Tongue (tissue), 2 donors: ENCODE measurements around the gene MARCHF10. TPM values are rescaled to one million over a fixed set of nuclear protein-coding genes. Genes with fewer than 3 reads are reported as not detected.
"Not testable (repeated sequence)": the region's sequence is repeated elsewhere in the genome, so short reads cannot be mapped to it uniquely, and the experiment has no call there.

Experiments
- DNase-seq: peaks from one replicate; pipeline ENCODE4 v3.0.0-alpha.2; 2015
- total RNA-seq: library from RNA; depleted of rRNA; stranded (reverse); fragments of >200 nt; gene quantifications from one replicate; pipeline ENCODE4 v1.2.3, GENCODE V29; 2014

Gene MARCHF10
- 0.10 TPM for total RNA-seq

GRCh38 chr17:62807812-62808575, at the start of gene MARCHF10:
Gene MARCHF10 (minus strand): TSS chr17:62808314. CDS start chr17:62801735, 6,579 bp downstream.
- peak; percentile 48 for DNase-seq

GRCh38 chr17:62857526-62857925, 49.4 kb upstream of the MARCHF10 start:
- no peak for DNase-seq

GRCh38 chr17:62856594-62856993, 48.5 kb upstream of the MARCHF10 start:
- no peak for DNase-seq

GRCh38 chr17:62855156-62855555, 47.0 kb upstream of the MARCHF10 start:
- no peak for DNase-seq

- DNase-seq: peak; percentile 61
These were observed 46.1 kb upstream of the MARCHF10 start for GRCh38 chr17:62854098-62854680.

- DNase-seq: no peak
These were observed 44.1 kb upstream of the MARCHF10 start for GRCh38 chr17:62852195-62852594.

GRCh38 chr17:62849591-62850415, 41.7 kb upstream of the MARCHF10 start:
- DNase-seq: not testable (repeated sequence)

- DNase-seq: no peak
These were observed 40.2 kb upstream of the MARCHF10 start for GRCh38 chr17:62848334-62848733.

- DNase-seq: no peak
These were observed 39.3 kb upstream of the MARCHF10 start for GRCh38 chr17:62847426-62847825.

GRCh38 chr17:62840871-62841270, 32.8 kb upstream of the MARCHF10 start:
- no peak for DNase-seq

GRCh38 chr17:62833816-62834215, 25.7 kb upstream of the MARCHF10 start:
- not testable (repeated sequence) for DNase-seq

GRCh38 chr17:62832405-62832804, 24.3 kb upstream of the MARCHF10 start:
- no peak for DNase-seq

- not testable (repeated sequence) for DNase-seq
These were observed 23.0 kb upstream of the MARCHF10 start for GRCh38 chr17:62831066-62831465.

- DNase-seq: peak; percentile 38
These were observed 19.8 kb upstream of the MARCHF10 start for GRCh38 chr17:62827746-62828485.

- DNase-seq: no peak
These were observed 18.8 kb upstream of the MARCHF10 start for GRCh38 chr17:62826956-62827355.

- DNase-seq: no peak
These were observed 17.1 kb upstream of the MARCHF10 start for GRCh38 chr17:62825182-62825581.

GRCh38 chr17:62824290-62825131, 16.4 kb upstream of the MARCHF10 start:
- no peak for DNase-seq

- no peak for DNase-seq
These were observed 15.2 kb upstream of the MARCHF10 start for GRCh38 chr17:62823111-62823893.

GRCh38 chr17:62822080-62822904, 14.2 kb upstream of the MARCHF10 start:
- DNase-seq: no peak
